Mammary epithelial cell (primary cell): ENCODE measurements around the gene PLEKHO2.

Source experiments
- CTCF ChIP-seq, 2 donors: IDR thresholded peaks in 1 of 2; conservative IDR thresholded peaks in 1 of 2; 2 replicates each; pipeline ENCODE4 v1.5.1; 2011 to 2012; ENCODE audit warnings: inconsistent platforms in 2 of 2, low read length in 2 of 2, mild to moderate bottlenecking in 2 of 2, control low read depth in 1 of 2, low read depth in 1 of 2; ENCODE audit not compliant: insufficient read depth in 1 of 2; ENCODE audit errors: extremely low read depth in 1 of 2
- EZH2 ChIP-seq: IDR thresholded peaks from 2 replicates; pipeline ENCODE4 v1.6.1; 2012; ENCODE audit warnings: low read length, inconsistent platforms, borderline replicate concordance

GRCh38 chr15:64850778-64851502 is 9.2 kb downstream of the PLEKHO2 start:
- TF ChIP-seq EZH2 (no peak), CTCF (conservative IDR thresholded peaks at IDR 0.05 in 1 of 2, IDR thresholded peaks at IDR 0.05 in 1 of 2; ENCODE audit: extremely low read depth in 1 of 2, insufficient read depth in 1 of 2, low read depth in 1 of 2, low read length in 2 of 2) (no peak)
